HS-5 (cell line): ENCODE data around the gene AGMO.
"Not testable (repeated sequence)": the region's sequence is repeated elsewhere in the genome, so short reads cannot be mapped to it uniquely, and the experiment has no call there.

Experiments
- DNase-seq: peaks from one replicate; pipeline ENCODE4 v3.0.0-alpha.2; 2012; ENCODE audit warnings: low read depth

AGMO gene

DNA sequence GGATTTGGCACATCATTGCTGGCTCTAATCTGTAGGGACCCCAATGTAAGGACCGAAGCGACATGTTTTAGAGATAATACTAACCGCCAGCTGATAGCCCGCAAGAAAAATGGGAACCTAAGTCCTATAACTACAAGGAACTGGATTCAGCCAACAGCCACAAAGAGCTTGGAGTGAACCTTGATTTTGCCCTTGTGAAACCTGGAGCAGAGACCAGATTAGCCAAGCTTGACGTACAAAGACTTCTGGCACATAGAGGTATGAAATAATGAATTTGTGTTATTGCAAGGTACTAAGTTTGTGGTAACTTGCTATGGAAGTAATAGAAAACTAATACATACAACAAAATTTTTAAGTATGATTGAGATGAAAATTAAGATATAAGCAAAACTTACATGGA, 246.9 kb downstream of the AGMO start:
- no peak for DNase-seq

- DNase-seq, result no peak
Observed at GRCh38 chr7:15313361-15313760, 248.5 kb downstream of the AGMO start.

DNA sequence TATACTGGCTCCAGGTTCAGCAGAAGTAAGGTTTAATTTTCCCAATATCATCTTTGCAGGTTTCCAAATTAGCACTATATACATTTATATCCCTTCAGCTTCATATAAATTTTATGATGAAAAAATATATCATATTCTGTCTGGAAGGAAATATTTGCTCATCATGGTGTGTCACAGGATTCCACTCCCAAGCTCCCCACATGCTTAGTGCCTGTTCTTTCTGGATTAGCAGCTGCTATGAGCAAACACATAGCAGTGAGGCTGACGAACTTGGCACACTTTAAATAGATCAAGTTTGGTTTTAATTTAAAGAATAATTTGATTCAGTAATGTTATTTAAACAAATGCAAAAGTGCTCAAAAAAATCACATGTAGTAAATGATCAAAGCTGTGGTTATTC, 251.9 kb downstream of the AGMO start:
- peak; percentile 41 for DNase-seq

GRCh38 chr7:15308821-15309220, 253.0 kb downstream of the AGMO start:
- no peak for DNase-seq

DNA sequence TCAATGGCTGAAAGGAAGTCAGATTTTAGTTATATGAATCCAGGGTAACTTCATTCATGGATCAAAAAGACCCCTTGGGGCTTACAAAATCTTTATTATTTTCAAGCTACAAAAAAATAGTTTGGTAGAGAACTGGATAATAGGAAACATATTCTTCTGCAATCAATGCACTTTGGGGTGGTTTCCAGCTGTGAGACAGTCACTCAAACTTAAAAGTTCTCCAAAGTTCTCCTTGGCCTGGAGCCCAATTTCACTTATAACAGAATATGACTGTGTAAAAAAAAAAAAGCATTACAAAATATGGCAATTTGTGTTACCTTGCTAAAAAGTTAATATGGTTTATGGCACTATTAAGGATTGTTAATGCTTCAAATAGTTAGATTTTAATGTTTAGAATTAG, 255.5 kb downstream of the AGMO start:
- no peak for DNase-seq

GRCh38 chr7:15305002-15305600, 256.7 kb downstream of the AGMO start:
- DNase-seq, result peak; percentile 32

- no peak for DNase-seq
Observed at GRCh38 chr7:15303357-15303756, 258.5 kb downstream of the AGMO start.

DNA sequence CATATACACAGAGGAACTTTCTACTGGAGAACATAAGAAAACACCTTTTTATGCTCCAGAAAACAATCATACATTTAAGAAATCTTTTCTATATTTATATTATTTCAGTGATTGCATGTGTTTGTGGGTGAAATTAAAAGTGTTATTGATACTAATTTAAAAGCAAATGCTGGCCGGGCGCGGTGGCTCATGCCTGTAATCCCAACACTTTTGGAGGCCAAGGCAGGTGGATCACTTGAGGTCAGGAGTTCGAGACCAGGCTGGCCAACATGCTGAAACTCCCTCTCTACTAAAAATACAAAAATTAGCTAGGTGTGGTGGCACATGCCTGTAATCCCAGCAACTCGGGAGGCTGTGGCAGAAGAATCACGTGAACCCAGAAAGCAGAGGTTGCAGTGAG, 260.8 kb downstream of the AGMO start:
- not testable (repeated sequence) for DNase-seq

DNA sequence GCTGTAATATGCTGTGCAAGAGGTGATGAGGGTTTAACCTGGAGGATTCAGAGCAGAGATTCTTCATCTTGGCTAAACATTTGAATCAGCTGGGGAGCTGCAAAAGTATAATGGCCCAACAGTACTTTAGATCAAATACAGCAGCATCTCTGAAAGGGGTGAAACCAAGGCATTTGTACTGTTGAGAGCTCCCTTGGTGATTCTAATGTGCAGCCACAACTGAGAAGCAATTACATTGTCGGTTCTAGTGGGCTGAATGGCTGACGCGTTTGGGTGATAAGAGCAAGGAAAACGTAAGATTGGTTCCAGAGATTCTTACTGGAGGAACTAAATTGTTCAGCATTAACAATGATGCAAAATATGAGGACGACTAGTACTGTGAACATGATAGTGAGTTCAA, 269.7 kb downstream of the AGMO start:
- no peak for DNase-seq

DNA sequence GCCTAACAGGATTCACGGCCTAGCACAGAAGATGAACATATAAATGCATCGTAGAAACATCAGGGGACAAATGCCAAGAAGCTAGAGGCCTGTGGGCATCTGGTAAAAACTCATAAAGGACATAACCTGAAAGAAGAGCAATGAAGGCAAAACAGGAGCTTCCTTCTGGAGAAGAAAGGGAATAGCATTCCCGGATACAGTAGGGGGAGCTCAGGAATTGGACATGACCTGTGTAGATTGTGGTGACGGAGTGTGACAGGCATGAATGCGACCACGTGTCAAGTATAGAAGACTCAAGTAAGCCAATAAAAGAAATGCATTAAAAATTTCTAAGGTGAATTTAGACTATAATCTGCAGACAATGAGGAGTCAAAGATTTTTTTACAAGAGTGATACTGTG, 270.1 kb downstream of the AGMO start:
- no peak for DNase-seq

DNA sequence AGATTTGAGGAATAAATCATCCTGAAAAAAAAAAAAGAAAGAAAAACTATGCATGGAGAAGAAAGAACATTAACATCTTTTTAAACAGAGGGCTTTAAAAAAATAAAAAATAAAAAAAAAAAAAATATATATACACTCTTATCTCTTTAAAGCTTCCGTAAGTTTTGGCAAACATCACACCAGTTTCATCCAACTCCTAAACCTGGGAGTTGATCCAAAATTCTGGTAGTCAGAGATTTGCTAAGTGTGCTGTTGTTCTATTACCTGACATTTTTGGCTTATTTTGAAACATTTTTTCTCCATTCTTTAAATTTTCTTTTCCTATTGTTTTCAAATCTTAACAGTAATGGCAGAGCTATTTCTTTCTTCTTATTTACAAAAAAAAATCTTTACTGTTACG, 273.1 kb downstream of the AGMO start:
- DNase-seq, result no peak

DNA sequence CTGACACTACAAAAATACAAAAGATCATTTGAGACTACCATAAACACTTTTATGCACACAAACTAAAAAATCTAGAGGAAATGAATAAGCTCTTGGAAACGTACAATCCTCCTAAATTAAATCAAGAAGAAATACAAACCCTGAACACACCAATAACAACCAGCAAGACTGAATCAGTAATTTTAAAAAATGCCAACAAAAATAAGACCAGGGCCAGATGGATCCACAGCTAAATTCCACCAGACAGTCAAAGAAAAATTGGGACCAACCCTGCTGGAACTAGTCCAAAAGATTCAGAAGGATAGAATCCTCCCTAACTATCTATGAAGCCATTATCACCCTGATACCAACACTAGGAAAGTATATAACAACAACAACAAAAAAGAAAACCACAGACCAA, 277.4 kb downstream of the AGMO start:
- DNase-seq, result no peak

GRCh38 chr7:15280078-15280733, 281.6 kb downstream of the AGMO start:
- DNase-seq, result no peak

GRCh38 chr7:15279640-15280039, 282.2 kb downstream of the AGMO start:
- no peak for DNase-seq

DNA sequence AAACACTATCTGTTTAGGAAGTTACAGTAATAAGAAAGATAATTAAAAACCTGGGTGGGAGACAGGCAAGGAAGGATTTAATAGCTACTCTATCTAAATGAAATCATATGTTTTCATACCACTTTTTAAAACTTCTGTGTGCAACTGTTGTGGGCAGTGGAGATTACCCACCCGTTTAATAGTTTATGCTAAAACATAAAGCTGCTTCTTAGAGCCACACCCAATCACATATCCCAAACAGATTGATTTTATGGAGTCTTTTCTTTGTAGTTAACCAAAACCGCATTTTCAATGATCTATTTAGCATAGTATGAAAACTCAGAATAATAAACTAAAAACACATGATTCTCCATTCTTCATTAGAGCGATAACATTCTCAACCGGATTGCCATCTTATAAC, 304.1 kb downstream of the AGMO start:
- DNase-seq, result no peak

GRCh38 chr7:15252181-15252580, 309.6 kb downstream of the AGMO start:
- DNase-seq, result no peak

DNA sequence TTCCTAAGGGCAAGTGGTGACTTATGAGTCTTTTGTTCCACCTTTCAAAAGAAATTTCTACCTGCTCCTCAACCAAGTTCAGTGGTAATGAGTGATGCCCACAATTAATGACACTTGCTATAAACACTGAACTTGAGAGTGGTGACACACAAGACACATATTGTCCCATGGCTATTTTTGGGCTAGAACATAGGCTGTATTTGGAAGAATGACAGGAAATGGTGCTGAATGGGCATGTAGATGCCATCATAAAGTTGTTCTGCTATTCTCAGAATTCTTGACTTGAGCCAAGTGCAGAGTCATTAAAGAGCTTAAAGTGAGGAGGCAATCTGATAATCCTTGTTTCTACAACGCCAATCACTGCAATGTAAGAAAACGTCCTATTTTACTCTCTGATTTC, 313.3 kb downstream of the AGMO start:
- no peak for DNase-seq

DNA sequence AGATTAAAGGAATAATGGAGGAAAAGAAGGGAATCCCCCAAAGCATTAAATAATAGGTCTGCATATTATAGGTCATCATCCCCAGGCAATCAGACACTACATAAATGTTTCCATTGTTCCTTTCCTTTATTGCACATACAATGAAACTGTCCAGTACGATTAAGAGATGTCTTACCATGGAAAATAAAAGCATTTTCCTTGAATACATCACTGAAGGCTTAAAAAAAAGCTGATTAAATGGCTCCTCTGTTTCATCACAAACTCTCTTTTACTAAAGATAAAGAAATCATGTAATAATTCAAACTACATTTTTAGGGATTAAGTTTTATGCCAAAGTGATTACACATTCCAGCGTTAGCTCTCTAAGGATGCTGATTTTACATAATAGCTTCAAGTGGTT, 316.0 kb downstream of the AGMO start:
- DNase-seq, result no peak

GRCh38 chr7:15239801-15240200, 322.0 kb downstream of the AGMO start:
- DNase-seq, result no peak

- no peak for DNase-seq
Observed at GRCh38 chr7:15236952-15237351, 324.9 kb downstream of the AGMO start.

DNA sequence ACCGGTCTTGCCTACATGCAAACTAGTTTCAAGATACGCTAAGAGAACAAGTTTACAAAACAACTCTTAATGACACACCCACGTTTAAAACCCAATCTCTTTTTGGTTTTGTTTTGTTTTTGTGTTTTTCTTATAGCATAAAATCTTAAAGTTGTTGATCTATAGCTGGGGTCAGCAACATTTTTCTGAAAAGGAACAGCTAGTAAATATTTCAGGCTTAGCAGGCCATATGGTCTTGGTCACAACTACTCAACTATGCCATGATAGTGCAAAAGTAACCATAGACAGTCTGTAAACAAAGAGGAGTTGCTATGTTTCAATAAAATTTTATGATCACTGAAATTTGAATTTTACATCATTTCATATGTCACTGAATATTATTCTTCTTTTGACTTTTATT, 327.4 kb downstream of the AGMO start:
- DNase-seq, result no peak

GRCh38 chr7:15228831-15229230, 333.0 kb downstream of the AGMO start:
- DNase-seq, result no peak

DNA sequence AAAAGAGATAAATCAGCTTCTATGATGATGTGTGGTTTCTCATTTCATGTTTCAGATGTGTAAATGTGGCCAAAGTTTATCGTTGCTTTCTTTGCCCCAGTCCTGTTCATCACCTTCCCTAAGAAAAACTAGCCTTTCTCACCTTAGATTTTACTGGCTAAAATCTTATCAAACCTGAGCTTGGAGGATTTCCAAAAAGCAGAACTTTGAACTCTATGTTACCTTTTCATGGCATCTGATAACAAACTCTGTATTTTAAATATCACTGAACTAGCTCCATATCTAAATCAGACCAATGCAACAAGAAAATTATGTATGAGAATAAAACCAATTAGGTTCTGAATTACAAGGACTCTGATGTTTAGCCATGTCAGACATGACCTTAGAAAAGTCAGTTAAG, 335.8 kb downstream of the AGMO start:
- no peak for DNase-seq

GRCh38 chr7:15219758-15220157, 342.1 kb downstream of the AGMO start:
- DNase-seq, result no peak
